HepG2 (cell line): ENCODE data around the gene ERF. TPM values are rescaled to one million over a fixed set of nuclear protein-coding genes. Genes with fewer than 3 reads are reported as not detected.

Source experiments
- CREB1 ChIP-seq, 2 experiments: fragments of 450-650 bp in 1 of 2; IDR thresholded peaks; 2 replicates each; pipeline ENCODE4 v1.6.1; 2016 to 2017; ENCODE audit warnings: control low read depth in 1 of 2, mild to moderate bottlenecking in 1 of 2, missing compliant biosample characterization in 1 of 2, missing genetic modification characterization in 1 of 2
- DMTF1 ChIP-seq: sonication (generic); formaldehyde crosslinking; IDR thresholded peaks from 2 replicates; pipeline ENCODE4 v1.4.0; 2020; ENCODE audit warnings: mild to moderate bottlenecking, missing genetic modification reagents
- ETV5 ChIP-seq: IDR thresholded peaks from 2 replicates; pipeline ENCODE4 v1.6.1; 2018; ENCODE audit warnings: missing biosample characterization, missing genetic modification reagents, inconsistent platforms, borderline replicate concordance
- GABPB1 ChIP-seq: IDR thresholded peaks from 2 replicates; pipeline ENCODE4 v1.6.1; 2016; ENCODE audit warnings: mild to moderate bottlenecking, missing genetic modification reagents, moderate library complexity, missing compliant biosample characterization
- LCORL ChIP-seq, 2 experiments: fragments of 450-650 bp in 1 of 2; sonication (generic) in 1 of 2; formaldehyde crosslinking in 1 of 2; IDR thresholded peaks; 2 replicates each; pipeline versions ENCODE4 v1.5.0 to v1.6.1; 2017 to 2020; ENCODE audit warnings: antibody characterized with exemption in 1 of 2, missing genetic modification reagents in 1 of 2
- MIER3 ChIP-seq: IDR thresholded peaks from 2 replicates; pipeline ENCODE4 v1.6.1; 2016; ENCODE audit warnings: missing compliant biosample characterization, borderline replicate concordance
- MIXL1 ChIP-seq: IDR thresholded peaks from 2 replicates; pipeline ENCODE4 v1.6.1; 2016
- RNF219 ChIP-seq: sonication (generic); formaldehyde crosslinking; IDR thresholded peaks from 2 replicates; pipeline ENCODE4 v1.5.0; 2020; ENCODE audit warnings: mild to moderate bottlenecking, missing genetic modification reagents
- SALL2 ChIP-seq: sonication (generic); formaldehyde crosslinking; IDR thresholded peaks from 2 replicates; pipeline ENCODE4 v1.8.1; 2023; ENCODE audit warnings: mild to moderate bottlenecking, missing genetic modification reagents, inconsistent platforms
- SSRP1 ChIP-seq: IDR thresholded peaks from 2 replicates; pipeline ENCODE4 v1.6.1; 2016; ENCODE audit warnings: control low read depth
- TBP ChIP-seq: sonication (generic); formaldehyde crosslinking; IDR thresholded peaks from 2 replicates; pipeline ENCODE4 v1.5.0; 2020; ENCODE audit warnings: missing genetic modification reagents
- THAP9 ChIP-seq: sonication (generic); formaldehyde crosslinking; IDR thresholded peaks from 2 replicates; pipeline ENCODE4; 2020; ENCODE audit warnings: missing genetic modification reagents, mild to moderate bottlenecking, borderline replicate concordance
- ZBTB33 ChIP-seq: sonication (generic); formaldehyde crosslinking; IDR thresholded peaks from 2 replicates; pipeline ENCODE4 v1.4.0; 2020; ENCODE audit warnings: missing genetic modification reagents
- ZBTB44 ChIP-seq: sonication (generic); formaldehyde crosslinking; IDR thresholded peaks from 2 replicates; pipeline ENCODE4 v1.4.0; 2020; ENCODE audit warnings: missing genetic modification reagents
- ZNF3 ChIP-seq: IDR thresholded peaks from 2 replicates; pipeline ENCODE4 v1.7.0; 2017; ENCODE audit warnings: inconsistent platforms
- ZNF577 ChIP-seq: sonication (generic); formaldehyde crosslinking; IDR thresholded peaks from 2 replicates; pipeline ENCODE4 v1.4.0; 2020; ENCODE audit warnings: mild to moderate bottlenecking, low read depth, missing genetic modification reagents, borderline replicate concordance
- polyA plus RNA-seq, 8 experiments: library from polyadenylated mRNA; depleted of rRNA in 3 of 8; stranded (reverse) in 7 of 8; unstranded in 1 of 8; fragments of >200 nt; fragmentation: Illumina TruSeq in 4 of 8; extraction: Trizol in 4 of 8; gene quantifications; 2 replicates each; pipeline versions ENCODE4 v1.2.1 to v1.2.3, GENCODE V29; 2011 to 2016; ENCODE audit warnings: low read depth in 4 of 8, missing spikeins in 1 of 8, mixed read lengths in 1 of 8; ENCODE audit not compliant: insufficient read depth in 1 of 8
- total RNA-seq, 5 experiments: library from RNA; depleted of rRNA; stranded (reverse); fragments of >200 nt; fragmentation: Illumina TruSeq; extraction: Trizol; gene quantifications; 2 replicates each; pipeline ENCODE4 v1.2.3, GENCODE V29; 2016; ENCODE audit warnings: low read depth in 1 of 5

The ERF gene
- total and polyA plus RNA-seq, 2 of the 13 experiments (the other 11 are each of a cell fraction or from before 2014, with no cell fraction given) = 67.1 to 69.9 TPM

- peak; percentile 26; the same call in 1 of the 2 replicates for TF ChIP-seq MIXL1 (CRISPR knock-in tag)
- TF ChIP-seq GABPB1 (CRISPR knock-in tag) = peak; percentile 80
- TF ChIP-seq ZNF3 = no peak
- no peak for TF ChIP-seq RNF219 (CRISPR knock-in tag)
- TF ChIP-seq LCORL (IDR thresholded peaks at IDR 0.05) = no peak
- 0 out of 2 replicates have a peak, but pooled peaks have one; percentile 44 for TF ChIP-seq LCORL (CRISPR knock-in tag; IDR thresholded peaks at IDR 0.05)
- no peak for TF ChIP-seq SSRP1 (CRISPR knock-in tag)
- TF ChIP-seq ZBTB33 = 0 out of 2 replicates have a peak, but pooled peaks have one; percentile 13
- TF ChIP-seq THAP9 = no peak
- TF ChIP-seq SALL2 (CRISPR knock-in tag) = peak; percentile 29; the same call in 1 of the 2 replicates
- TF ChIP-seq DMTF1 (CRISPR knock-in tag) = no peak
- TF ChIP-seq ZNF577 (CRISPR knock-in tag) = no peak
- TF ChIP-seq CREB1 (IDR thresholded peaks at IDR 0.05) = peak; percentile 90
- peak; percentile 76; the same call in 1 of the 2 replicates for TF ChIP-seq CREB1 (CRISPR knock-in tag; IDR thresholded peaks at IDR 0.05)
- TF ChIP-seq TBP (CRISPR knock-in tag) = no peak
- TF ChIP-seq ETV5 (CRISPR knock-in tag) = peak; percentile 33; the same call in 1 of the 2 replicates
- TF ChIP-seq ZBTB44 (CRISPR knock-in tag) = no peak
- no peak for TF ChIP-seq MIER3 (CRISPR knock-in tag)
Measured at GRCh38 chr19:42217520-42218437, 37.1 kb downstream of the ERF start, which contains the start of gene DEDD2 (continued).
